Measurements from ENCODE around the gene MTR. TPM values are rescaled to one million over a fixed set of nuclear protein-coding genes. Genes with fewer than 3 reads are reported as not detected.
A peak's percentile ranks its signal among the peaks of the same experiment; 100 is the strongest.

Gene MTR
- total RNA-seq, 1 donor from 2014 or later = 52.7 TPM

- intact Hi-C loops (cut with micrococcal nuclease) = no loop called here
- ATAC-seq (no peak), DNase-seq (no peak)
Measured at GRCh38 chr1:236821091-236821627, 26.1 kb downstream of the MTR start.

GRCh38 chr1:236823559-236823958 lies 28.5 kb downstream of the MTR start:
- ATAC-seq = no peak
- no peak for DNase-seq
- intact Hi-C loops (cut with micrococcal nuclease) = no loop called here

- intact Hi-C loops (cut with micrococcal nuclease) = no loop called here
- no peak for ATAC-seq
- no peak for DNase-seq
Measured at GRCh38 chr1:236829085-236829484, 34.0 kb downstream of the MTR start.

- peak; percentile 64 for ATAC-seq
- no peak for DNase-seq
- intact Hi-C loops (cut with micrococcal nuclease) = no loop called here
Measured at GRCh38 chr1:236830116-236830515, 35.0 kb downstream of the MTR start.

GRCh38 chr1:236830560-236830959 lies 35.5 kb downstream of the MTR start:
- intact Hi-C loops (cut with micrococcal nuclease) = no loop called here
- ATAC-seq (peak; percentile 96), DNase-seq (peak; percentile 70)

- no peak for ATAC-seq
Measured at GRCh38 chr1:236833575-236833974, 38.5 kb downstream of the MTR start.

GRCh38 chr1:236834876-236835275 lies 39.8 kb downstream of the MTR start:
- ATAC-seq (no peak), DNase-seq (no peak)
- intact Hi-C loops (cut with micrococcal nuclease) = no loop called here

More at GRCh38 chr1:236833575-236833974, 38.5 kb downstream of the MTR start:
- intact Hi-C loops (cut with micrococcal nuclease) = no loop called here
- no peak for DNase-seq

- intact Hi-C loops (cut with micrococcal nuclease) = no loop called here
- DNase-seq (no peak), ATAC-seq (no peak)
Measured at GRCh38 chr1:236835491-236835890, 40.4 kb downstream of the MTR start.

- DNase-seq (no peak), ATAC-seq (no peak)
- intact Hi-C loops (cut with micrococcal nuclease) = no loop called here
Measured at GRCh38 chr1:236836157-236836556, 41.1 kb downstream of the MTR start.

GRCh38 chr1:236837115-236837514 lies 42.0 kb downstream of the MTR start:
- intact Hi-C loops (cut with micrococcal nuclease) = no loop called here
- ATAC-seq (no peak), DNase-seq (no peak)

GRCh38 chr1:236837897-236838296 lies 42.8 kb downstream of the MTR start:
- DNase-seq (no peak), ATAC-seq (no peak)
- intact Hi-C loops (cut with micrococcal nuclease) = no loop called here

- intact Hi-C loops (cut with micrococcal nuclease) = no loop called here
- peak; percentile 29 for DNase-seq
- ATAC-seq = no peak
Measured at GRCh38 chr1:236841341-236841740, 46.2 kb downstream of the MTR start.

GRCh38 chr1:236844499-236845271 lies 49.6 kb downstream of the MTR start:
- peak; percentile 87 for ATAC-seq
- intact Hi-C loops (cut with micrococcal nuclease) = no loop called here
- no peak for DNase-seq

- intact Hi-C loops (cut with micrococcal nuclease) = no loop called here
- ATAC-seq (peak; percentile 38), DNase-seq (no peak)
Measured at GRCh38 chr1:236845830-236846229, 50.7 kb downstream of the MTR start.

GRCh38 chr1:236848274-236848923 lies 53.3 kb downstream of the MTR start:
- intact Hi-C loops (cut with micrococcal nuclease) = no loop called here
- no peak for DNase-seq
- no peak for ATAC-seq

GRCh38 chr1:236850077-236850979 lies 55.2 kb downstream of the MTR start:
- ATAC-seq (no peak), DNase-seq (no peak)
- intact Hi-C loops (cut with micrococcal nuclease) = no loop called here

GRCh38 chr1:236851871-236852270 lies 56.8 kb downstream of the MTR start:
- ATAC-seq (no peak), DNase-seq (no peak)
- intact Hi-C loops (cut with micrococcal nuclease) = no loop called here

GRCh38 chr1:236853921-236854604 lies 59.0 kb downstream of the MTR start:
- no peak for DNase-seq

GRCh38 chr1:236854605-236854983 lies 59.5 kb downstream of the MTR start:
- DNase-seq (no peak), ATAC-seq (no peak)
- intact Hi-C loops (cut with micrococcal nuclease) = no loop called here

More at GRCh38 chr1:236853921-236854604, 59.0 kb downstream of the MTR start:
- intact Hi-C loops (cut with micrococcal nuclease) = no loop called here
- ATAC-seq = no peak
